GM13976 (cell line): ENCODE measurements around the gene ACMSD.

Experiments used
- DNase-seq: peaks from one replicate; pipeline ENCODE4 v3.0.0; 2012; ENCODE audit warnings: low spot score
- in situ Hi-C: fragments of 300-500 bp; cut with MboI; formaldehyde crosslinking; loops from one replicate; pipeline ENCODE4 v1.12.0; 2022; ENCODE audit warnings: low sequenced_read_pairs, mixed read lengths, inconsistent platforms; ENCODE audit not compliant: unreplicated experiment
- TF ChIP-seq, protein P1 (sequence below): IDR thresholded peaks from 2 replicates; pipeline ENCODE4 v1.5.1; 2012; ENCODE audit warnings: borderline replicate concordance, mild to moderate bottlenecking; ENCODE audit not compliant: insufficient read depth; ENCODE audit errors: extremely low read depth, missing control alignments, control extremely low read depth

The ACMSD gene

DNA sequence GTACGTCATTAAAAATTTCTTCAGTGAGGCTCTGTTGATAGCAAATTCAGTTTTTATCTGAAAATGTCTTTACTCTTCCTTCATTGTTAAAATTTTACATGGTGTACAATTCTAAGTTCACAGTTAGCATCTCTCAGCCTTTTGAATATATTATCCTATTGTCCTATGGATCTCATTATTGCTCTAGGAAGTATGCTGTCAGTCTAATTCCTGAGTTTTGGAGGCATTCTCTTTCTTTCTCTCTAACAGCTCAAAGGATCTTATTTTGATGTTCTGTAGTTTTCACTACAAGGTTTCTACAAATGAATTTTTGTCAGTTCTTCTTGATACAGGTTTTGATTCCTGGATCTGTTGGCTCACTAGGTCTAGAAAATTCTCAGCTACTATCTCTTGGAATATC lies 2.9 kb upstream of the ACMSD start:
- TF ChIP-seq, protein P1, sequence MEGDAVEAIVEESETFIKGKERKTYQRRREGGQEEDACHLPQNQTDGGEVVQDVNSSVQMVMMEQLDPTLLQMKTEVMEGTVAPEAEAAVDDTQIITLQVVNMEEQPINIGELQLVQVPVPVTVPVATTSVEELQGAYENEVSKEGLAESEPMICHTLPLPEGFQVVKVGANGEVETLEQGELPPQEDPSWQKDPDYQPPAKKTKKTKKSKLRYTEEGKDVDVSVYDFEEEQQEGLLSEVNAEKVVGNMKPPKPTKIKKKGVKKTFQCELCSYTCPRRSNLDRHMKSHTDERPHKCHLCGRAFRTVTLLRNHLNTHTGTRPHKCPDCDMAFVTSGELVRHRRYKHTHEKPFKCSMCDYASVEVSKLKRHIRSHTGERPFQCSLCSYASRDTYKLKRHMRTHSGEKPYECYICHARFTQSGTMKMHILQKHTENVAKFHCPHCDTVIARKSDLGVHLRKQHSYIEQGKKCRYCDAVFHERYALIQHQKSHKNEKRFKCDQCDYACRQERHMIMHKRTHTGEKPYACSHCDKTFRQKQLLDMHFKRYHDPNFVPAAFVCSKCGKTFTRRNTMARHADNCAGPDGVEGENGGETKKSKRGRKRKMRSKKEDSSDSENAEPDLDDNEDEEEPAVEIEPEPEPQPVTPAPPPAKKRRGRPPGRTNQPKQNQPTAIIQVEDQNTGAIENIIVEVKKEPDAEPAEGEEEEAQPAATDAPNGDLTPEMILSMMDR, result no peak
- DNase-seq, result no peak
- in situ Hi-C loops, result no loop called here

DNA sequence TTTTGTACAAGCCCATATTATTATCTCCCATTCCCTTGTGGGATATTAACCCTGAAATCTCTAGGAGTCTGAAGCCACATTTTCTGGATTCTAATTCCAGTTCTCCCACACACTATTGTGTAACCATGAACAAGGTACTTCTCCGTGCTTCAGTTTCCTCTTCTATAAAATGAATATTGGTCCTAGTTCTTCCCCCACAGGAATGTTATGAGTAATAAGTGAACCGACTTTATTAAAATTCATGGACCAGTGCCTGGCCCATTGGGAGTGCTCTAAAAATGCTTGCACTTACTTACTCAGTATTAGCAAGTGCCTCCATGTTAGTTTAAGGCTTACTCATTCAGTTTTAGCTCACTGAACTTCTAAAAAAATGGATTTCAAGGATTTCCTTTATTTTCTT lies 1.4 kb upstream of the ACMSD start:
- in situ Hi-C loops, result no loop called here
- DNase-seq, result no peak
- TF ChIP-seq, protein P1, result no peak

DNA sequence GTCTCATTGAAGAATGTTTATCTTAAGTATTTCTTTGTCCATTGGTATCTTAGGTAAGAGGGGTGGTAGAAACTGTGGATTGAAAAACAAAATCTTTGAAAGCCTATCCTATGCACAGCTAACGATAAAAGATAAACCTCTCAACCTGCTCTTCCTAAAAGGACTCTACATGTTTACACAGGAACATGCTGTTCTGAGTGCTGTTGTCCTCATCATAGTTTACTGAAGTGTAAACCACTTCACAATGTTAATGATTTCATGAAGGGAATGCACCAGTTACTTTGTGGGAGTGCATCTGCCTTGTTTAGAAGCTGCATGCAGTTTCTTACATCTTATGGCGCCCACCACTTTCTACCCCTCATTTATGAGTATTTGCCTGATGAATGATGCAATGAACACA lies 1.2 kb downstream of the ACMSD start:
- no peak for DNase-seq
- TF ChIP-seq, protein P1, result no peak
- in situ Hi-C loops, result no loop called here

DNA sequence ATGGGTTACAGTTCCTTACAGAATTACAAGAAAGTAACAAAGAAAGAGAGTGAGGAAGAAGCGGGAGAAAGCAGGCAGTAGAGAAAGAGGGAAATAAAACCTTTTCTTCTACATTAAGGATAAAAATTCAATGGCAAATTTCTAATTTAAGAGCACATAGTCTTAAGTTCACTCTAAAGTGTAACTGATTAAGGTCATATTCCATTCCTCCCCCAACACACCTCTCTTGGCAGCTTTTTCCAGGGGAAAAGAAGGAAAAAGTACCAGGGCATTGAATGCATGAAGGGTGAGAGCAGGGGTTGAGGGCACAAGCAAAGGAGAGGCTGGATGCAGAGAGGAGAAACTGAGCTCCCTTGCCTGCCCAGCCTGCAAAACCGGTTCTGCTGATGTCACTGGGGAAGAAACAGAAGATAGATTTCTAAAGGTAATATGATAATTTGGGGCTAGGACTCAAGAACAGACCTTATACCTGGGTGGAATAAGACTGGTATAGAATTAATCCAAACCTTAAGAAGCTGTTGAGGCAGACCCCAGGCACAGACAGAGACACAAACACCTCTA lies 4.6 kb downstream of the ACMSD start:
- in situ Hi-C loops, result no loop called here
- TF ChIP-seq, protein P1, result no peak
- DNase-seq, result no peak

DNA sequence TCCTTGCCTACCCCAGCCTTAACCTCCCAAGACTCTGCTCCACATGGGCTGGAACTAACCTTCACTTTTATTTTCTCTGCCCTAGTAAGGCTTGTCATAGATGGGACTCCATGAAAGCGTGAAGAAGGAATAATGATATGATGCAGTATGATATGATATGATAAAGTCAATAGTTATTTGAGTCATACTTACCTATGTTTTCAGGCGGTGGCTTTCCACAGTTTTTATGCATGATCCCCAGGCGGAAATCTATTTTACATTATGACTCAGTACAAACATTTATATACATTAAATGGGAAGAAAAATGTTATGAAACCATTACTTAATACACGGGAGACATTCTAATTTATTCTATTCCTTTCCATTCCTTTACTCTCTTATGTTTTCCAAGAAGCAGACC lies 5.6 kb downstream of the ACMSD start:
- DNase-seq, result no peak
- in situ Hi-C loops, result no loop called here
- TF ChIP-seq, protein P1, result no peak

DNA sequence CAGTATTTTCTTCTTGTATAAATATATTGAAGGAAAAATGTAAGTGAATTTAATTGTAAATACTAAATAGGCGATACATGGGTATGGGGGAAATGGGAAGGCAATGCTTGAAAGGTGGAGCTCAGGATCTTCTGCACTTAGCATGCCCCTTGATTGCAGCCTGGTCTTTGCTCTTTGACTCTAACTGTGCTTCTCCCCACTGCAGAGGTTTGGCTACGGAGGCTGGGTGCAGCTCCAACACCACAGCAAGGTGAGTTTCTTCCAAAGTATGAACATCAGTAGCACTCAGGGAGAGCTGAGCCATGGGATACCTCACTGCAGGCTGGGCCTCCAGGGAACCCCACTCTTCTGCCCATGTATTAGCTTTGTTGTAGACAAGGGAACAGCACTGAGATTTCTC lies 6.6 kb downstream of the ACMSD start:
- TF ChIP-seq, protein P1, result no peak
- DNase-seq, result no peak
- in situ Hi-C loops, result no loop called here

DNA sequence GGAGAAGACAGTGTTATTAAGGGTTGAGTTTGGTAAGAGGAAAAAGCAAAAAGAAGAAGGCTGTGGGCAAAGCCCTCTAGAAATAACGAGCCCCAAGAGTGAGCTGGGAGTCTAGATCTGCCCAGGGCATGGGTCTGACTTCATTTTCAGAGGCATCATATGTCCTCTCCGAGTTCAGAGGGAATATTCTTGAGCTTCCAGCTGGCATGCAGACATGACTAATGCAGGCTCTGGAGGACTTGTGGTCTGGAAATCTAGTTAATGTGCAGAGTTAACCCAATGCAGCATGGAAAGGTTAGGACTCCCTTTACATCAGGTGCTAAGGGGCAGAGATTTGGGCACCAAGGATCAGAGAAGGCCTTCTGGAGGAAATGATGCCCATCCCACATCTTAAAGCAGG lies 7.3 kb downstream of the ACMSD start:
- TF ChIP-seq, protein P1, result no peak
- DNase-seq, result no peak
- in situ Hi-C loops, result no loop called here
